ENCODE results near the gene EFHD2.
"Not testable (repeated sequence)": the region's sequence is repeated elsewhere in the genome, so short reads cannot be mapped to it uniquely, and the experiment has no call there.

EFHD2 gene

GRCh38 chr1:15459771-15460707, 50.4 kb downstream of the EFHD2 start:
- Histone ChIP-seq H3K9me3 (ENCODE audit: control insufficient read depth in 2 of 2, low read length in 2 of 2) (no peaks in the 10 kb centered on the region), H3K27me3 (ENCODE audit: control insufficient read depth in 2 of 2, insufficient read depth in 2 of 2, low read length in 2 of 2) (no peaks in the 10 kb centered on the region), H3K9ac (ENCODE audit: low read depth in 1 of 2, low read length in 2 of 2) (no peak overlapping the region), H3K4me3 (ENCODE audit: low read length in 2 of 2) (no peak overlapping the region), H3K4me1 (ENCODE audit: control insufficient read depth in 2 of 2, insufficient read depth in 2 of 2, low read length in 2 of 2) (peaks cover 0 to 5% of the 10 kb centered on the region in 2 donors), H3K36me3 (ENCODE audit: control insufficient read depth in 2 of 2, insufficient read depth in 2 of 2, low read length in 2 of 2) (no peaks in the 10 kb centered on the region), H3K27ac (ENCODE audit: low read depth in 2 of 2, low read length in 2 of 2) (no peak overlapping the region)

GRCh38 chr1:15460708-15461095, 51.0 kb downstream of the EFHD2 start:
- peaks cover 0 to 5% of the 10 kb centered on the region in 2 donors for H3K4me1 ChIP-seq (ENCODE audit: control insufficient read depth in 2 of 2, insufficient read depth in 2 of 2, low read length in 2 of 2)
- H3K4me3 ChIP-seq (ENCODE audit: low read length in 2 of 2): no peak overlapping the region
- H3K27me3 ChIP-seq (ENCODE audit: control insufficient read depth in 2 of 2, insufficient read depth in 2 of 2, low read length in 2 of 2): no peaks in the 10 kb centered on the region
- H3K27ac ChIP-seq (ENCODE audit: low read depth in 2 of 2, low read length in 2 of 2): no peak overlapping the region
- no peak overlapping the region for H3K9ac ChIP-seq (ENCODE audit: low read depth in 1 of 2, low read length in 2 of 2)
- H3K36me3 ChIP-seq (ENCODE audit: control insufficient read depth in 2 of 2, insufficient read depth in 2 of 2, low read length in 2 of 2): no peaks in the 10 kb centered on the region
- H3K9me3 ChIP-seq (ENCODE audit: control insufficient read depth in 2 of 2, low read length in 2 of 2): no peaks in the 10 kb centered on the region

GRCh38 chr1:15463064-15463800, 53.5 kb downstream of the EFHD2 start:
- H3K9ac ChIP-seq (ENCODE audit: low read depth in 1 of 2, low read length in 2 of 2); H3K36me3 ChIP-seq (ENCODE audit: control insufficient read depth in 2 of 2, insufficient read depth in 2 of 2, low read length in 2 of 2); H3K9me3 ChIP-seq (ENCODE audit: control insufficient read depth in 2 of 2, low read length in 2 of 2); H3K4me1 ChIP-seq (ENCODE audit: control insufficient read depth in 2 of 2, insufficient read depth in 2 of 2, low read length in 2 of 2); H3K4me3 ChIP-seq (ENCODE audit: low read length in 2 of 2); H3K27me3 ChIP-seq (ENCODE audit: control insufficient read depth in 2 of 2, insufficient read depth in 2 of 2, low read length in 2 of 2); H3K27ac ChIP-seq (ENCODE audit: low read depth in 2 of 2, low read length in 2 of 2): not testable (repeated sequence)

GRCh38 chr1:15463926-15464322, 54.2 kb downstream of the EFHD2 start:
- H3K27ac ChIP-seq (ENCODE audit: low read depth in 2 of 2, low read length in 2 of 2); H3K4me3 ChIP-seq (ENCODE audit: low read length in 2 of 2); H3K9ac ChIP-seq (ENCODE audit: low read depth in 1 of 2, low read length in 2 of 2); H3K27me3 ChIP-seq (ENCODE audit: control insufficient read depth in 2 of 2, insufficient read depth in 2 of 2, low read length in 2 of 2); H3K9me3 ChIP-seq (ENCODE audit: control insufficient read depth in 2 of 2, low read length in 2 of 2); H3K36me3 ChIP-seq (ENCODE audit: control insufficient read depth in 2 of 2, insufficient read depth in 2 of 2, low read length in 2 of 2); H3K4me1 ChIP-seq (ENCODE audit: control insufficient read depth in 2 of 2, insufficient read depth in 2 of 2, low read length in 2 of 2): not testable (repeated sequence)

GRCh38 chr1:15465674-15466073, 56.0 kb downstream of the EFHD2 start:
- H3K4me1 ChIP-seq (ENCODE audit: control insufficient read depth in 2 of 2, insufficient read depth in 2 of 2, low read length in 2 of 2): peaks cover 0 to 3% of the 10 kb centered on the region in 2 donors
- no peak overlapping the region for H3K27ac ChIP-seq (ENCODE audit: low read depth in 2 of 2, low read length in 2 of 2)
- H3K36me3 ChIP-seq (ENCODE audit: control insufficient read depth in 2 of 2, insufficient read depth in 2 of 2, low read length in 2 of 2): no peaks in the 10 kb centered on the region
- H3K9ac ChIP-seq (ENCODE audit: low read depth in 1 of 2, low read length in 2 of 2): no peak overlapping the region
- no peak overlapping the region for H3K4me3 ChIP-seq (ENCODE audit: low read length in 2 of 2)
- peaks cover 0 to 3% of the 10 kb centered on the region in 2 donors for H3K27me3 ChIP-seq (ENCODE audit: control insufficient read depth in 2 of 2, insufficient read depth in 2 of 2, low read length in 2 of 2)
- no peaks in the 10 kb centered on the region for H3K9me3 ChIP-seq (ENCODE audit: control insufficient read depth in 2 of 2, low read length in 2 of 2)

GRCh38 chr1:15466955-15467625, 57.4 kb downstream of the EFHD2 start:
- H3K9ac ChIP-seq (ENCODE audit: low read depth in 1 of 2, low read length in 2 of 2); H3K36me3 ChIP-seq (ENCODE audit: control insufficient read depth in 2 of 2, insufficient read depth in 2 of 2, low read length in 2 of 2); H3K4me1 ChIP-seq (ENCODE audit: control insufficient read depth in 2 of 2, insufficient read depth in 2 of 2, low read length in 2 of 2); H3K4me3 ChIP-seq (ENCODE audit: low read length in 2 of 2); H3K27ac ChIP-seq (ENCODE audit: low read depth in 2 of 2, low read length in 2 of 2); H3K9me3 ChIP-seq (ENCODE audit: control insufficient read depth in 2 of 2, low read length in 2 of 2); H3K27me3 ChIP-seq (ENCODE audit: control insufficient read depth in 2 of 2, insufficient read depth in 2 of 2, low read length in 2 of 2): not testable (repeated sequence)

- peaks cover 0 to 3% of the 10 kb centered on the region in 2 donors for H3K4me1 ChIP-seq (ENCODE audit: control insufficient read depth in 2 of 2, insufficient read depth in 2 of 2, low read length in 2 of 2)
- H3K9ac ChIP-seq (ENCODE audit: low read depth in 1 of 2, low read length in 2 of 2): no peak overlapping the region
- no peaks in the 10 kb centered on the region for H3K9me3 ChIP-seq (ENCODE audit: control insufficient read depth in 2 of 2, low read length in 2 of 2)
- no peaks in the 10 kb centered on the region for H3K36me3 ChIP-seq (ENCODE audit: control insufficient read depth in 2 of 2, insufficient read depth in 2 of 2, low read length in 2 of 2)
- H3K27me3 ChIP-seq (ENCODE audit: control insufficient read depth in 2 of 2, insufficient read depth in 2 of 2, low read length in 2 of 2): peaks cover 0 to 3% of the 10 kb centered on the region in 2 donors
- no peak overlapping the region for H3K4me3 ChIP-seq (ENCODE audit: low read length in 2 of 2)
- H3K27ac ChIP-seq (ENCODE audit: low read depth in 2 of 2, low read length in 2 of 2): no peak overlapping the region
Observed at GRCh38 chr1:15468145-15468544, 58.5 kb downstream of the EFHD2 start.

GRCh38 chr1:15469361-15469760, 59.7 kb downstream of the EFHD2 start:
- Histone ChIP-seq H3K4me1 (ENCODE audit: control insufficient read depth in 2 of 2, insufficient read depth in 2 of 2, low read length in 2 of 2) (no peaks in the 10 kb centered on the region), H3K36me3 (ENCODE audit: control insufficient read depth in 2 of 2, insufficient read depth in 2 of 2, low read length in 2 of 2) (no peaks in the 10 kb centered on the region), H3K9ac (ENCODE audit: low read depth in 1 of 2, low read length in 2 of 2) (no peak overlapping the region), H3K4me3 (ENCODE audit: low read length in 2 of 2) (no peak overlapping the region), H3K27me3 (ENCODE audit: control insufficient read depth in 2 of 2, insufficient read depth in 2 of 2, low read length in 2 of 2) (peaks cover 0 to 3% of the 10 kb centered on the region in 2 donors), H3K9me3 (ENCODE audit: control insufficient read depth in 2 of 2, low read length in 2 of 2) (no peaks in the 10 kb centered on the region), H3K27ac (ENCODE audit: low read depth in 2 of 2, low read length in 2 of 2) (no peak overlapping the region)

- not testable (repeated sequence) for H3K9me3 ChIP-seq (ENCODE audit: control insufficient read depth in 2 of 2, low read length in 2 of 2); H3K27me3 ChIP-seq (ENCODE audit: control insufficient read depth in 2 of 2, insufficient read depth in 2 of 2, low read length in 2 of 2); H3K4me3 ChIP-seq (ENCODE audit: low read length in 2 of 2); H3K27ac ChIP-seq (ENCODE audit: low read depth in 2 of 2, low read length in 2 of 2); H3K36me3 ChIP-seq (ENCODE audit: control insufficient read depth in 2 of 2, insufficient read depth in 2 of 2, low read length in 2 of 2); H3K9ac ChIP-seq (ENCODE audit: low read depth in 1 of 2, low read length in 2 of 2); H3K4me1 ChIP-seq (ENCODE audit: control insufficient read depth in 2 of 2, insufficient read depth in 2 of 2, low read length in 2 of 2)
Observed at GRCh38 chr1:15469821-15470448, 60.2 kb downstream of the EFHD2 start.
